Renal pelvis (tissue), 12 donors: ENCODE results near the gene COA7. TPM values are rescaled to one million over a fixed set of nuclear protein-coding genes. Genes with fewer than 3 reads are reported as not detected.
"Not testable (repeated sequence)": the region's sequence is repeated elsewhere in the genome, so short reads cannot be mapped to it uniquely, and the experiment has no call there.

Experiments
- DNase-seq: peaks from one replicate; pipeline ENCODE4 v3.0.0-alpha.2; 2013
- long read RNA-seq, 16 experiments: transcript quantifications; one replicate each; lab custom pipeline, GENCODE V29; 2026
- polyA plus RNA-seq, 3 donors: library from polyadenylated mRNA; unstranded; fragments of 120-200 nt; gene quantifications; one replicate each; pipeline ENCODE4 v1.2.1, GENCODE V29; 2013; ENCODE audit not compliant: insufficient read length in 3 of 3

The COA7 gene
- polyA plus RNA-seq, result 10 to 100 TPM; 13.5 to 18.2 (median 17.7) TPM
- long read RNA-seq, donor 1, full-length matches to known transcripts, result 12 of 12 reads
- long read RNA-seq, donor 1, partial matches to known transcripts, result 0 of 12 reads
- long read RNA-seq, donor 1, other reads (novel, unspliced or antisense), result 0 of 12 reads
- long read RNA-seq, donor 2, full-length matches to known transcripts, result 9 of 9 reads
- long read RNA-seq, donor 2, partial matches to known transcripts, result 0 of 9 reads
- long read RNA-seq, donor 2, other reads (novel, unspliced or antisense), result 0 of 9 reads
- long read RNA-seq, donor 3, full-length matches to known transcripts, result 3 of 13 reads
- long read RNA-seq, donor 3, partial matches to known transcripts, result 10 of 13 reads
- long read RNA-seq, donor 3, other reads (novel, unspliced or antisense), result 0 of 13 reads
- long read RNA-seq, donor 4, full-length matches to known transcripts, result 9 of 9 reads
- long read RNA-seq, donor 4, partial matches to known transcripts, result 0 of 9 reads
- long read RNA-seq, donor 4, other reads (novel, unspliced or antisense), result 0 of 9 reads
- long read RNA-seq, donor 5, full-length matches to known transcripts, result 5 of 5 reads
- long read RNA-seq, donor 5, partial matches to known transcripts, result 0 of 5 reads
- long read RNA-seq, donor 5, other reads (novel, unspliced or antisense), result 0 of 5 reads
- long read RNA-seq, donor 6, full-length matches to known transcripts, result 17 of 27 reads
- long read RNA-seq, donor 6, partial matches to known transcripts, result 10 of 27 reads
- long read RNA-seq, donor 6, other reads (novel, unspliced or antisense), result 0 of 27 reads
- long read RNA-seq, donor 7, full-length matches to known transcripts, result 14 of 14 reads
- long read RNA-seq, donor 7, partial matches to known transcripts, result 0 of 14 reads
- long read RNA-seq, donor 7, other reads (novel, unspliced or antisense), result 0 of 14 reads
- long read RNA-seq, donor 8, full-length matches to known transcripts, result 3 of 3 reads
- long read RNA-seq, donor 8, partial matches to known transcripts, result 0 of 3 reads
- long read RNA-seq, donor 8, other reads (novel, unspliced or antisense), result 0 of 3 reads
- long read RNA-seq, donor 9, full-length matches to known transcripts, result 20 of 20 reads
- long read RNA-seq, donor 9, partial matches to known transcripts, result 0 of 20 reads
- long read RNA-seq, donor 9, other reads (novel, unspliced or antisense), result 0 of 20 reads
- long read RNA-seq, donor 10, full-length matches to known transcripts, result 7 of 7 reads
- long read RNA-seq, donor 10, partial matches to known transcripts, result 0 of 7 reads
- long read RNA-seq, donor 10, other reads (novel, unspliced or antisense), result 0 of 7 reads
- long read RNA-seq, donor 11, full-length matches to known transcripts, result 8 of 8 reads
- long read RNA-seq, donor 11, partial matches to known transcripts, result 0 of 8 reads
- long read RNA-seq, donor 11, other reads (novel, unspliced or antisense), result 0 of 8 reads
- long read RNA-seq, donor 12, full-length matches to known transcripts, result 21 of 21 reads
- long read RNA-seq, donor 12, partial matches to known transcripts, result 0 of 21 reads
- long read RNA-seq, donor 12, other reads (novel, unspliced or antisense), result 0 of 21 reads
- long read RNA-seq, donor 13, full-length matches to known transcripts, result 2 of 2 reads
- long read RNA-seq, donor 13, partial matches to known transcripts, result 0 of 2 reads
- long read RNA-seq, donor 13, other reads (novel, unspliced or antisense), result 0 of 2 reads
- long read RNA-seq, donor 14, result 0 reads
- long read RNA-seq, donor 15, full-length matches to known transcripts, result 20 of 20 reads
- long read RNA-seq, donor 15, partial matches to known transcripts, result 0 of 20 reads
- long read RNA-seq, donor 15, other reads (novel, unspliced or antisense), result 0 of 20 reads
- long read RNA-seq, donor 16, full-length matches to known transcripts, result 13 of 18 reads
- long read RNA-seq, donor 16, partial matches to known transcripts, result 5 of 18 reads
- long read RNA-seq, donor 16, other reads (novel, unspliced or antisense), result 0 of 18 reads

DNA sequence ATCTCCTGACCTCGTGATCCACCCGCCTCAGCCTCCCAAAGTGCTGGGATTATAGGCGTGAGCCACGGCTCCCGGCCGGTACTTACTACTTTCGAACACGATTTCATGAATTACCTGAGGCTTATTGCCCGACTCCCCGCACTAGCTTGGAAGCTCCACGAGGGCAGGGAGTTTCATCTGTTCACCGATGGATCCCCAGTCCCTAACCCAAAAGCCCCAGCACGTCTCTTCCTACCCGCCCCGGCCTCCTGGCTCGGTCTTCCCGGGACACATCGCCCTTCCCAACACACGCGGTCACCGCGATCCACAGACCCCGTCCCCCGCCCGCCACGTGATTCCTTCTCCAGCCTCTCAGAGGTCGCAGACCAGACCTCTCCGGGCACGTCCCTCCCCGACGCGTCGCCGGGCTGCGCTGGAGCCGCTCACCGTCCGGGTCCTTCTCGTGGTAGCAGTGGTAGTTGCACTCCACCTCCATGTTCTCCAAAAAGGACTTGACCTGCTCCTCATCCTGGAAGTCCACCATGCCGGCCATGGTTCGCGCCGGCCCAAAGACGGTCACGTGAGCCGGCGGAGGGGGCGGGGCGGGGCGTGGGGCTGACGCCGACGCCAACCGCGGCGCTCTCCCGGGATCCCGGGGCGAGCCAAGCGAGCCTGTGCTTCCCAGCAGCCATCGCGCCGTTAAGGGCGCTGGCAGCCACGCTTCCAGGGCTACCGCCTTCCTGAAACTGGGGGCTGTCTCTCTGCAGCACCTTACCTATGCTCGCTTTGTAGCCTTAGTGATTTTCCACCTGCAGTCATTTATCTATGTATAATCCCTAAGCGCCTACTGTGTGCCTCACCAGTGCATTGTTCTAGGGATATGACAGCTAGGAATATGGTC lies at the start of gene COA7:
COA7 (minus strand) TSS at position 553 of the 880 bp plus-strand sequence; CDS start at position 532, 21 bp downstream.
- peak; percentile 88 for DNase-seq

DNA sequence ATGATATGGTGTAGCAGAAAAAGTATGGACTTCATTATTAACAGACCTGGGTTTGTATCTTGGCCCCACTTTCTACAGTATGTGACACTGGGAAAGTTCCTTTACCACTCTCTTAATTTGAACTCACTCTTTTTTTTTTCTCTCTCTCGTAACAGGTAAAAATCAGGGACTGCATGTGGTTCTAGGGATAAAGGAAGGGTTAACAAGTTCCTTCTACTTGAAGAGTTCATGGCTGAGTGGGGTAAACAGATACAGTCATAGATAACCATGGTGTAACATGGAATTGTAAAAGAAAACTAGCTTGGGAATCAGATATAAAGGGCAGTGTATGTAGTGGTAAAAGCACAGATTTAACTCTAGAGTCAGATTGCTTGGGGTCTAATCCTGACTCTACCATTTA lies 49.3 kb upstream of the COA7 start:
- no peak for DNase-seq

DNA sequence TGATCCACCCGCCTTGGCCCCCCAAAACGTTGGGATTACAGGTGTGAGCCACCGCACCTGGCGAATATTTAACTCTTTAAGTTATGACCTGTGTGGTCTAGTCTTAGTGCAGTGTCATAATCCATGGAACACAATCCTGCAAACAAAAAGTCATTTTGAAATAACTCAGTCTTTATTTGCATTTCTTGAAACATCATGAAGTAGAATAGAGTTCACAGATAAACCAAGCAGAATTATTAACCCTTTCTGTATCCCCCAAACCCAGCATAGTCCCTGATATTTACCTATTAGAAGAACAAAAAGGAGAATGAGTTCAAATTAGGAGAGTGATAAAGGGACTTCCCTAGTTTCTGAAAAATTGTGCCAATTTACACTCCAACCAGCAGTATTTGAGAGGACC lies 48.0 kb upstream of the COA7 start:
- no peak for DNase-seq

DNA sequence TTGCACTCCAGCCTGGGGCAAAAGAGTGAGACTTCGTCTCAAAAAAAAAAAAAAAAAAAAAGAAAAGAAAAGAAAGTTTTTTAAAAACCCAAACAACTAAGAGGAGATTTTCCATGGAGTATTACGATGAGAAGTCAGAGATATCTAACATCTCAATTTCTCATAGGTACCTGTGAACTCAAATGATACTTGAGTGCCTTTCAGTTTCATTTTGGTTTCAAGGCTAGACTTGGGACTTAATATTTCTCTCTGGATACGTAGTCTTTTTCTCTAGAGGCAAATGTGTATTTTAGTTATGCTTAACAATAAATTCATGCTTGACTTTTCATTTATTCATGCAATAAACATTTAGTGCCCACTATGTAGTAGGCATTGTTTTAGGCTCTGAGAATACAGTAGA lies 43.1 kb upstream of the COA7 start:
- no peak for DNase-seq

DNA sequence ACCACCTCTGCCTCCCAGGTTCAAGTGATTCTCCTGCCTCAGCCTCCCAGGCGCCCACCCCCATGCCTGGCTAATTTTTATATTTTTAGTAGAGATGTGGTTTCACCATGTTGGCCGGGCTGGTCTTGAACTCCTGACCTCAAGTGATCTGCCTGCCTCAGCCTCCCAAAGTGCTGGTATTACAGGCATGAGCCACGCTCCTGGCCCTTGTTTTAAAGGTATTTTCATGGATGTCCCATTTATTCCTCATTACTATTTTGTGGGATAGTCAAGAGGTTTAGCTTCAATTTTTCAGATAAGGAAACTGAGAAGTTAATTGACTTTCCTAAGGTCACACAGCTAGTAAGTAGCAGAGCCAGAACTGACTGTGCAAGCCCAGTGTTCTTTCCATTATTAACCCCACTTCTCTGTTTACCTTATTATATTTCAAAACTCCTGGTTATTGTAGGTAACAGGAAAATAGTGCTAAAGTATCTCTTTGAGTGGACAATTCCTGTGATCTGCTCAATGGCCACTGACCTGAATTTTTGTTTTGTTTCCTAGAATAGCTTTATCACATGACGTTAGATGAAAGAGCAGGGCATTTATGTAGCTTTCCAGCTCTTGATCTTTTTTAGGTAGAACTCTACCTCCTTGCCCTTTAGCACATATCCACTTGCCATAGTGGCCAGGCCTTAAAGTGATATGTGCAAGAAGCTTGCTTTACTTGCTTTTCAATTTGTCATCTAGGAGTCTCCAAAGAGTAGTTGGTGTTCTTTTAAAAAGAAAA lies 41.7 kb upstream of the COA7 start:
- no peak for DNase-seq

DNA sequence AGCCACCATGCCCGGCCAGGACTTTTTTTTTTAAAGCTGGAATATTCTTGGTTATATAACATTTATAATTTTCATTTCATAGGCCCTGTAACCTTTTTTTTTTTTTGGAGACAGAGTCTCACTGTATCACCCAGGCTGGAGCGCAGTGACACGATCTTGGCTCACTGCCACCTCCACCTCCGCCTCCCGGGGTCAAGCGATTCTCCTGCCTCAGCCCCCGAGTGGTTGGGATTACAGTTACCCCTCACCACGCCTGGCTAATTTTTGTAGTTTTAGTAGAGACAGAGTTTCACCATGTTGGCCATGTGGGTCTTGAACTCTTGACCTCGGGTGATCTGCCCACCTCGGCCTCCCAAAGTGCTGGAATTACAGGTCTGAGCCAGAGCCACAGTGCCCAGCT lies 40.7 kb upstream of the COA7 start:
- no peak for DNase-seq

DNA sequence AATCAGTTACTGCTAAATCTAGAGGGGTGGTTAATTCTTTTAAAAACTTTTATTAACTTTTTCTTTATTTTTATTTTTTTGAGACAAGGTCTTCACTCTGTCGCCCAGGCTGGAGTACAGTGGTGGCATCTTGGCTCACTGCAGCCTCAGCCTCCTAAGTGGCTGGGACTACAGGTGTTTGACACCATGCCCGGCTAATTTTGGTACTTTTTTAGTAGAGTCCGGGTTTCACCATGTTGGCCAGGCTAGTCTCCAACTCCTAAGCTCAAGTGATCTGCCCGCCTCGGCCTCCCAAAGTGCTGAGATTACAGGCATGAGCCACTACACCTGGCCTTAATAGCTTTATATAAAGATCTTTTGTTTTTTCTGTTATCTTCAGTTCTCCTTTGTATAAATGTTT lies 40.0 kb upstream of the COA7 start:
- no peak for DNase-seq

DNA sequence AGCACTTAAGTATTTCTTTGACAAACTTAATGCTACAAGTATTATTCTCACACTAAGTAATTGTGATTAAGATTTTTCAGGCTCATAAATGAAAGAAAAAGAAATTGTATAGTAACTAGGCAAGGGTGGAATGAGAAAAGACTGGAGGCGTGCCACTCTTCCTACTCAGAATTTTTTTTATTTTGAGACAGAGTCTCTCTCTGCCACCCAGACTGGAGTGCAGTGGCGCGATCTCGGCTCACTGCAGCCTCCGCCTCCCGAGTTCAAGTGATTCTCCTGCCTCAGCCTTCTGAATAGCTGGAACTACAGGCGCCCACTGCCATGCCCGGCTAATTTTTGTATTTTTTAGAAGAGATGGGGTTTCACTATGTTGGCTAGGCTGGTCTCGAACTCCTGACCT lies 37.2 kb upstream of the COA7 start:
- DNase-seq, result not testable (repeated sequence)

DNA sequence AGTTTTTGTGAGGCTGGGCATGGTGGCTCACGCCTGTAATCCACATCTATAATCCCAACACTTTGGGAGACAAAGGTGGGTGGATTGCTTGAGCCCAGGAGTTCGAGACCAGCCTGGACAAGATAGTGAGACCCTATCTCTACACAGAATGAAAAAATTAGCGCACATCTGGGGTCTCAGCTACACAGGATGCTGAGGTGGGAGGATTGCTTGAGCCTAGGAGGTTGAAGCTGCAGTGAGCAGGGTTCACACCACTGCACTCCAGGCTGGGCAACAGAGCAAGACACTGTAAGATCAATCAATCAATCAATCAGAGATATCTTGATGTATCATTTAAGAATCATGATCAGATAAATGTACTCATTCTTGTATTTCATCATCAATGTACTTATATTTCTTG lies 35.2 kb upstream of the COA7 start:
- DNase-seq, result no peak

DNA sequence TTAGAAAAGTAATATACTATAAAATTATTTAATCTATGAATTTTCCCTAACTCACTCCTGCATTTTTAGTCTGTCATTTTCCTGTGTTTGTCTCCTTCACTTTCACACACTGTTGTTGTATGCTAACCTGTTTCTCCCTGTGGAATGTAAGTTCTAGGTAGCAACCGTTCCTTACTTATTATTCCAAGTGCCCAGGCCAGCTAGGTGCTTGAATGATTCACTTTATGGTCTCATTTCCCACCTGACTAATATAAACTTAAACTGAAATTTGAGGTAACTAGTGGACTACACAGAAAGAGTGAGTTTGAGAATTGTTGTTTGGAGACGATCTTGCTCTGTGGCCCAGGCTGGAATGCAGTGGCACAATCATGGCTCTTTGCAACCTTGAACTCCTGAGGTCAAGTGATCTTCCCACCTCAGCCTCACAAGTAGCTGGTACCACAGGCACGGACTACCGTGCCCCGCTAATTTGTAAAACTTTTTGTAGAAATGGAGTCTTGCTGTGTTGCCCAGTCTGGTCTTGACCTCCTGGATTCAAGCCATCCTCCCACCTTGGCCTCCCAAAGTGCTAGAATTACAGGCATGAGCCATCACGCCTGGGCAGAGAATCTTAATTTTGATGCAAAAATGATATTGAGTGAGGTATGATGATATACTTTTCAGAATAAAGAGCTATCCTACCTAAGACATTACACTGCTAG lies 30.0 kb upstream of the COA7 start:
- DNase-seq, result no peak

DNA sequence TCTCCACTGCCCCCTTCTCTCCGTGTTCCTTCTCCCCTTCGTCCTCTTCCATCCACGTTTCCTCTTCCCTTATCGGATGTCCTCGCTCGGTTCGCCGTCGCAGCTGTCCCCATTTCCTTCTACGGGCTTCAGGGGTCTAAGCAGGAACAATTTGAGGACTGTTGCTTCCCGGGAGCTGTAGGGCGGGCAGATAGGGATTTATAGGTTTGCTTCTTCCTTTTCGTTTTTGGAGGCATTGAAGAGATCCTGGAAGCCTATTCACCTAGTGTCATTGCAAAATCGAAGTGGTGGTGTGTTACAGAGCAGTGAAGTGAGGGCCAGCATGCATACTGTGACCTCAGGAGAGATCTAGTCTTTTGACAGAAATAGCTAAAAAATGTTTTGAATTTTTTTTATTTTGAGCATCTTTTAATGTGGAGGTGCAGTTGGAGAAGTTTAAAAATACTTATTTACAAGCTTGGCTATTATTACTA lies 29.0 kb upstream of the COA7 start:
- no peak for DNase-seq

DNA sequence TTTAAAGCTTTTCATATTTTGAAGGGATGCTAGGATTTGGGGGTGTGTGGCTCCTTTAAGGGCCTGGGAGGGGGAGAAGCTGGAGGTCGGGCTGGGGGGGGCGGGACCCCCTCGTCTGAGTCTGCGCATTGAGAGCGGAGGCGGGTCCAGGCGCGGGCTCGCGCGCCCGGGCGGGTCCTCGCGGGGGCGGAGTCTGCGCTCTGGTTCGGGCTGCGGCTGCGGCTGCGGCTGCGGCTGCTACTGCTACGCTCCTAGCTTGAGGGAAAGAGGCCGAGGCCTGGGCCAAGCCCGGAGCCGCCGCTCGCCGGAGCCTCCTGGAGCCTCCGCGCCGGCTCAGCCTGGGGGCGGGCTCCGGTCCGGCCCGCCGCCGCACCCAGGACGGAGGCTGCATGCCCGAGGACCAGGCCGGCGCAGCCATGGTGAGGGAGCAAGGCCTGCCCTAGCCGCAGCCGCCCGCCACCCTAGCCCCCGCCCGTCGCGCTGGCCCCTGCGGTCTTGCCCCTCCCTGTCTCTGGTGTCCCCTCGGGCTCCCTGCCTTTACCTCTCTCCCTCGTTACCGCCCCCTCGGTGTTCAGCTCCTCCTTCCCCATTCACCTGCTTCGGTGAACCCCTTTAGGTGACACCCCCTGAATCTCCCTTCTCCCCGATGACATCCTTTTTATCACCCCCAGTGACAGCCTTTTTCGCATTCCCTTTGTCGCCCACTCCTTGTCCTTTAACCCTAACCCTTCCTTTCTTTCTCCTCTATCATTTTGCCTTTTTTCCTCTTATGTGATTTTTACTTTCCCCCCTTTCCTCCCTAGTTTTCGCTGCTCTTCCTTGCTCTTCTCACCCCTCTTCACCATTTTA lies 28.3 kb upstream of the COA7 start, which contains the start of gene ZYG11B:
ZYG11B (plus strand) TSS at position 189 of the 849 bp plus-strand sequence; CDS start at position 390, 201 bp downstream.
- DNase-seq, result peak; percentile 85

DNA sequence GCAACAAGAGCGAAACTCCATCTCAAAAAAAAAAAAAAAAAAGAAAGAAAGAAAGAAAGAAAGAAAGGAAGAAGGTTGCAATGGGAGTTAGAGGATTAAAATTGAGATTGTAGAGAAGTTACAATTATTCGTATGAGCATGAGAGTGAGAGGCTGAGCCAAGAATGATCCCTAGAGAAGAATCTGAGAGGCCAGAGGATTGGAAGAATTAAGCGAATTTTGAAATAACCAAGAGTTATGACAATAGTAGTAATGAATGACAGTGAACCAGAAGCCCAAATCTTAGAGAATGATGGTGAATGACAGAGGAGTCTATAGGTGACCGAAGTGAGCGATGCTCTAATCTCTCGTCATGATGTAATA lies 27.7 kb upstream of the COA7 start:
- no peak for DNase-seq

DNA sequence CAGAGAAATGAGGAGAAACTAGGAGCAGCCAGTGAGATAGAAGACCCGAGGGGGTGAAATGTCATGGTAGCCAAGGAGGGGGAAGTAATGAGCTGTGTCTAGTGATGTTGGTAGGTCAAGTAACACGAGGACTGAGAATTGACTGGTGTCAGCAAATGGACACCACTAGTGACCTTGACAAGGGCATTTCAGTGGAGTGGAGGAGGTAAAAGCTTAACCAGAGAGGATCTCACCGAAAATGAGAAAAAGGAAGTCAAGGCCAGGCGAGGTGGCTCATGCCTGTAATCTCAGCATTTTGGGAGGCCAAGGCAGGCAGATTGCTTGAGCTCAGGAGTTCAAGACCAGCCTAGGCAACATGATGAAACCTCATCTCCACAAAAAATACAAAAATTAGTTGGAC lies 25.1 kb upstream of the COA7 start:
- no peak for DNase-seq

DNA sequence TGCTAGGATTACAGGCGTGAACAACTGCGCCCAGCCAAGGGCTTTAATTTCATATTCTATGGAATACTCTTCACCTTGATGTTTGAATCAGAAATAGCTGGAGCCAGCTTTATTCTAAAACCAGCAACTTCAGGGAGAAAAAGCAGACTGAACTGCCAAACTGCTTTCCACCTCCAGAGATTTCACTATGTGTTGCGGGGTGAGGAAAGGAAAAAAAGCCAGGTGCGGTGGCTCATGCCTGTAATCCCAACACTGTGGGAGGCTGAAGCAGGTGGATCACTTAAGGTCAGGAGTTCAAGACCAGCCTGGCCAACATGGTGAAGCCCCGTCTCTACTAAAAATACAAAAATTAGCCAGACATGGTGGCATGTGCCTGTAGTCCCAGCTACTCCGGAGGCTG lies 17.1 kb upstream of the COA7 start:
- DNase-seq, result not testable (repeated sequence)

DNA sequence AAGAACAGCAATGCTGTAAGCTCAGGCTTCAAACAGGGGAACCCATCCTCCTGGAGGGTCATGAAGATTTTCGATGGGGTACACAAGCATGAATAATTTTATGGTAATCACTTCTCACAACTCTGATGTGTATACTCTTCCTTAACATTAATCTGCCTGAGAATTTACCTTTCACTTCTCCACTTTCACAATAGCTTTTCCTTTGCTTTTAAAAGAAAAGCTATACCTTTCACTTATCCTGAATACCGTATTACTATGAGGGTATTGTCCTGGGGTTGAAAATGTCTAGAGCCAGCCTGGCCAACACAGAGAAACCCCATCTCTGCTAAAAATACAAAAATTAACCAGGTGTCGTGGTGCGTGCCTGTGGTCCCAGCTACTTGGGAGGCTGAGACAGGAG lies 15.4 kb upstream of the COA7 start:
- DNase-seq, result no peak

DNA sequence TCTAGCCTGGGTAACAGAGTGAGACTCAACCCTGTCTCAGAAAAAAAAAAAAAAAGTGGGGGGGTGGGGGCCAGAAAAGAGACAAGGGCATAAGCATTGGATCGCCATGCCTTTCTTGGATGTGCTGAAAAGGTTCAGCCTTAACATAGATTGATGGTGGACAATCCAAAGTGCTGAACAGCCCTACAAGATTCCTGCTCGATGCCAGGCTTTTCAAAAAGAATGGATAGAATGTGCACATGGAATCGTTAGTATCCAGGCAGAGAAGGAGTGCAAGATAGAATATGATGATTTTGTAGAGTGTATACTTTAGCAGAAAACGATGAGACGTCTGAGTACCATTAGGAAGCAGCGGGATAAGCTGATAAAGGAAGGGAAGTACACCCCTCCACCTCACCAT lies 10.9 kb upstream of the COA7 start:
- DNase-seq, result no peak
